Body of pancreas (tissue), 4 donors: ENCODE data around the gene COA8. TPM values are rescaled to one million over a fixed set of nuclear protein-coding genes. Genes with fewer than 3 reads are reported as not detected.

Source experiments
- ATAC-seq: fragments of 150-250 bp; one replicate; pipeline ENCODE4 v1.9.1; 2016
- DNase-seq, 4 donors: peaks; one replicate each; pipeline ENCODE4 v3.0.0-alpha.2; 2019
- H3K27ac ChIP-seq, 4 donors: fragments of 200-600 bp; sonication (generic); 1 replicate in 3 of 4; 2 replicates in 1 of 4; pipeline versions ENCODE4 v1.5.1 to v1.6.1; 2016 to 2019; ENCODE audit warnings: mild to moderate bottlenecking in 1 of 4, mixed read lengths in 1 of 4, moderate library complexity in 1 of 4
- H3K27me3 ChIP-seq, 2 donors: fragments of 200-600 bp; sonication (generic); one replicate each; pipeline ENCODE4 v1.6.0; 2016; ENCODE audit warnings: mild to moderate bottlenecking in 1 of 2
- H3K36me3 ChIP-seq, 2 donors: fragments of 200-600 bp; sonication (generic); replicated peaks in 1 of 2; 2 replicates each; pipeline ENCODE4 v1.5.1; 2016; ENCODE audit warnings: low read depth in 2 of 2; ENCODE audit not compliant: insufficient read depth in 1 of 2
- H3K4me1 ChIP-seq: fragments of 200-600 bp; sonication (generic); one replicate; pipeline ENCODE4 v1.6.0; 2016
- H3K4me3 ChIP-seq, 2 donors: fragments of 200-600 bp; sonication (generic); 1 replicate in 1 of 2; 2 replicates in 1 of 2; pipeline ENCODE4 v1.5.1; 2016 to 2019
- H3K9me3 ChIP-seq, 3 donors: fragments of 200-600 bp; sonication (generic); 1 replicate in 2 of 3; 2 replicates in 1 of 3; pipeline ENCODE4 v1.5.1; 2016
- POLR2A ChIP-seq, 3 donors: fragments of 450-650 bp; IDR thresholded peaks; one replicate each; pipeline ENCODE4 v1.6.1; 2016; ENCODE audit warnings: antibody characterized with exemption in 3 of 3, mild to moderate bottlenecking in 2 of 3
- WGBS, 2 donors: methylation state at CpG; one replicate each; pipeline ENCODE4 v1.1.5; 2017; 5-methylcytosine and 5-hydroxymethylcytosine counted together
- intact Hi-C: fragments of 100-400 bp; cut with DNase I; formaldehyde crosslinking; loops from one replicate; pipeline ENCODE4 v1.15.1; 2023
- total RNA-seq, 2 donors: library from RNA; depleted of rRNA; stranded (reverse); fragments of >200 nt; gene quantifications; one replicate each; pipeline ENCODE4 v1.1.0, GENCODE V29; 2016
- TF ChIP-seq, protein P1 (sequence below), 7 experiments: fragments of 450-650 bp in 4 of 7; fragments of 200-600 bp in 3 of 7; sonication (generic) in 3 of 7; IDR thresholded peaks; one replicate each; pipeline ENCODE4 v1.5.1; 2016 to 2019; ENCODE audit warnings: antibody characterized with exemption in 7 of 7

Gene COA8
- total RNA-seq, 2 donors from 2014 or later, result 15.2 to 32.2 TPM

DNA sequence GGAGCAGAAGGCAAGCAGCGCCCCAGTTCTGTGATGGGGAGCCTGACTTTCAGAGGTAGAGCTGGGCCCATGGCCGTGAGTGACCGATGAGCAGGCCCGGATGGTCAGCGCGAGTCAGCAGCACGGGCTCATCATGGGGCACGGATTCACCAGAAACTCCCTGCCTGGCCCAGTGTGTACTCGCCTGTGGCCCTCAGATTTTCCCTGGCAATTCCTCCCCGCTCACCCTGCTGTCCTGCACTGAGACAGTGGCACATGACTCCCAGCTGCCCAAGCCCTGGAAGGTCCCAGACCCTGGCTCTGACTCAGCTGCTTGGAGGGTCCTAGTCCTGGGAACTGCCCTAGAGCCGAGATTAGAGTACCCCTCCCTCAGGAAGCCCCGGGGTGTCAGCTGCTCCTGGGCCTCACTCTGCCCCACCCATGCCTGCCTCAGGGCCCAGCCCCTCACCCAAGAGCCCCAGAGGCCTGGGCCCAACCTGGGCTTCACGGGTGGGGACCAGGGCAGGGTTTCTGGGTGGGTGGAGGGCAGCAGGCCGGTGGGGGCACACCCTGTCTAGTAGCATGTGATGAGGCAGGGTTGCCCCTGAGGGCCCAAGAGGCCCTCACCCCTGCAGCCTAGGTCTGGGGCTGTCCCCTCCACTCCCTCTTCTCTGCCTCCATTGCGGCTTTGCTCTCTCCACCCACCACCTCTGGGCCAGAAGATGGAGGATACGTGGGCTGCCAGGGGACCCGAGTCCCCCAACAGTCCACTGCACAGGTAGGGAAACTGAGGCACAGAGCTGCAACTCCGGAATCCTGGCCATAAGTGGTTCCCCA is 25.4 kb upstream of the COA8 start:
- no peaks in the 10 kb centered on the region for H3K27me3 ChIP-seq
- intact Hi-C loops, result no loop called here
- no peak for TF ChIP-seq POLR2A (IDR thresholded peaks at IDR 0.05)
- TF ChIP-seq, protein P1, sequence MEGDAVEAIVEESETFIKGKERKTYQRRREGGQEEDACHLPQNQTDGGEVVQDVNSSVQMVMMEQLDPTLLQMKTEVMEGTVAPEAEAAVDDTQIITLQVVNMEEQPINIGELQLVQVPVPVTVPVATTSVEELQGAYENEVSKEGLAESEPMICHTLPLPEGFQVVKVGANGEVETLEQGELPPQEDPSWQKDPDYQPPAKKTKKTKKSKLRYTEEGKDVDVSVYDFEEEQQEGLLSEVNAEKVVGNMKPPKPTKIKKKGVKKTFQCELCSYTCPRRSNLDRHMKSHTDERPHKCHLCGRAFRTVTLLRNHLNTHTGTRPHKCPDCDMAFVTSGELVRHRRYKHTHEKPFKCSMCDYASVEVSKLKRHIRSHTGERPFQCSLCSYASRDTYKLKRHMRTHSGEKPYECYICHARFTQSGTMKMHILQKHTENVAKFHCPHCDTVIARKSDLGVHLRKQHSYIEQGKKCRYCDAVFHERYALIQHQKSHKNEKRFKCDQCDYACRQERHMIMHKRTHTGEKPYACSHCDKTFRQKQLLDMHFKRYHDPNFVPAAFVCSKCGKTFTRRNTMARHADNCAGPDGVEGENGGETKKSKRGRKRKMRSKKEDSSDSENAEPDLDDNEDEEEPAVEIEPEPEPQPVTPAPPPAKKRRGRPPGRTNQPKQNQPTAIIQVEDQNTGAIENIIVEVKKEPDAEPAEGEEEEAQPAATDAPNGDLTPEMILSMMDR (IDR thresholded peaks at IDR 0.05), result no peak
- peaks cover 0 to 3% of the 10 kb centered on the region in 2 donors for H3K36me3 ChIP-seq
- H3K4me1 ChIP-seq, result peaks cover 35% of the 10 kb centered on the region
- ATAC-seq (no peak), DNase-seq (no peak)
- no peaks in the 10 kb centered on the region for H3K9me3 ChIP-seq
- H3K4me3 ChIP-seq, result no peak overlapping the region
- H3K27ac ChIP-seq, result no peak overlapping the region
- 48 to 63% methylated on average over 7 to 18 of the region's 18 CpGs for WGBS, 2 donors

DNA sequence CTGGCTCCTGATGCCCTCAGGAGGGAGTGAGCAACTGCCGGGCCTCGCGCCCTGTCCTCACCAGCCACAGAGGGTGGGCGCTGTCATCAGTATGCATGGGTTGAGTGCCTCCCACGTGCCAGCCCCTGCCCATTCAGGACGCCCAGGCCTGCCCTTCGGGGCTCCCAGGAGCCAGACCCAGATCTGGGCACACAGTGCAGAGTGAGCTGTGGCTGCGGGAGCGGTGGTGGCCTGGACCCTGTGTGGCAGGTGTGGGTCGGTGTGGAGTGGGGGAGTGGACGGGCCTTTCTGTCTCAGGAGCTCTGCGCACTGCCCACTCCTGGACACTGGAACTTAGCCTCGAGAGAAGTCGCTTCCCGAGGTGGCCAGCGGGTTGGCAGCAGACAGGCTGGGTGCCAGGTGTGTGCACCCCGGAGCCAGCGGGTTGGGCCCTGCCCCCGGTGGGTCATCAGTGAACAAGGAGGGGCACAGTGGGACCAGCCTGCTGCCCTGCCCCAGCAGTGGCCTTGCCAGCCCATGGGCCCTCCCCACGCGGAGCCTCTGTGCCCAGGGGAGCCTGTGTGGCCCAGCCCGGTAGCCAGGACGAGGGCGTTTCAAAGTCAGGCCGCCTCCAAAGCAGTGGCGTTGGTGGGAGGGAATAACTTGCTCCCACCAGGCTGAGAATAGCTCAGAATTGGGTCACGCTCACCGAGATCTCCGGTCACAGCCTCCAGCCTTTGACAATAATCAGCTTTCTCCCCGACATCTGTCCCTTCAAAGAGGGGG is 24.3 kb upstream of the COA8 start:
- Histone ChIP-seq H3K4me1 (peaks cover 46% of the 10 kb centered on the region), H3K27me3 (no peaks in the 10 kb centered on the region), H3K9me3 (no peaks in the 10 kb centered on the region), H3K4me3 (no peak overlapping the region), H3K27ac (no peak overlapping the region), H3K36me3 (no peaks in the 10 kb centered on the region)
- intact Hi-C loops, result no loop called here
- ATAC-seq, result peak; percentile 34
- DNase-seq, result peak in 1 of 4 donors; percentile 33
- TF ChIP-seq, protein P1 (IDR thresholded peaks at IDR 0.05), result no peak
- TF ChIP-seq POLR2A (IDR thresholded peaks at IDR 0.05), result peak in 1 of 3 donors; percentile 10
- 10 to 25% methylated on average over 6 to 26 of the region's 30 CpGs for WGBS, 2 donors

DNA sequence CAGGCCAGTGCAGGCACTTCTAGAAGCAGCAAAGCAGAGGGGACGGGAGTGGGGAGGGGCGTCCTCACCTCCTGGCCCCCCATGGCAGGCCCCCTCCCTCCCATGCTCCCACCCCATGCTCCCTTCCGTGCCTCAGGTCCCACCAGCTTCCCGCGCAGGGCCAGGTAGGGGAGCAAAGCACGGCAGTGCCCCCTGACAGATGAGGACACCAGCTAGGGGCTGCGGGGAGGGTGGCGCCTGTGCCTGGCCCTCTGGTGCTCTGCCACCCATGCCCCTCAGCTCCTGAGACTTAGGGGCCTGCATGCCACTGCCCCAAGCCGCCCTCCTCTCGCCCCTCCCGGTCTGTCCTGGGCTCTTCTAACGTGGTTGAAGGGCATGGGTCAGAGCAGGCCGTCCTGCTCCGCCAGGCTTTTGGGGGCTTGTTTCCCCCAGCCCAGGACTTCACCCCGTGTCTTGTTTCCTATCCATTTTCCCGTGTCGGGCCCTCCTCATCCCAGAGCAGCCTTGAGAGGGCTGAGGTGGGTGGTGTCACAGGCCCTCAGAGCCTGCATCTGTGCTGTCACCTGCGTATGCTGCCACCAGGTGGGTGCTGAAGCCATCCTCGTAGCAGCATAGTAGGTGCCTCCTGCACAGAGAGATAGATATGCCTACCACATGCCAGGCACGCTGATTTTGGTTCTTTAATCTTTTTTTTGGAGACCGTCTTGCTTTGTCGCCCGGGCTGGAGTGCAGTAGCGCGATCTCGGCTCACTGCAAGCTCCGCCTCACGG is 23.5 kb upstream of the COA8 start:
- DNase-seq (no peak), ATAC-seq (no peak)
- peaks cover 48% of the 10 kb centered on the region for H3K4me1 ChIP-seq
- intact Hi-C loops, result no loop called here
- H3K36me3 ChIP-seq, result no peaks in the 10 kb centered on the region
- 55 to 77% methylated on average over 11 to 28 of the region's 28 CpGs for WGBS, 2 donors
- no peak overlapping the region for H3K4me3 ChIP-seq
- TF ChIP-seq POLR2A (IDR thresholded peaks at IDR 0.05), result no peak
- TF ChIP-seq, protein P1 (IDR thresholded peaks at IDR 0.05), result no peak
- H3K9me3 ChIP-seq, result no peaks in the 10 kb centered on the region
- no peak overlapping the region for H3K27ac ChIP-seq
- H3K27me3 ChIP-seq, result no peaks in the 10 kb centered on the region

DNA sequence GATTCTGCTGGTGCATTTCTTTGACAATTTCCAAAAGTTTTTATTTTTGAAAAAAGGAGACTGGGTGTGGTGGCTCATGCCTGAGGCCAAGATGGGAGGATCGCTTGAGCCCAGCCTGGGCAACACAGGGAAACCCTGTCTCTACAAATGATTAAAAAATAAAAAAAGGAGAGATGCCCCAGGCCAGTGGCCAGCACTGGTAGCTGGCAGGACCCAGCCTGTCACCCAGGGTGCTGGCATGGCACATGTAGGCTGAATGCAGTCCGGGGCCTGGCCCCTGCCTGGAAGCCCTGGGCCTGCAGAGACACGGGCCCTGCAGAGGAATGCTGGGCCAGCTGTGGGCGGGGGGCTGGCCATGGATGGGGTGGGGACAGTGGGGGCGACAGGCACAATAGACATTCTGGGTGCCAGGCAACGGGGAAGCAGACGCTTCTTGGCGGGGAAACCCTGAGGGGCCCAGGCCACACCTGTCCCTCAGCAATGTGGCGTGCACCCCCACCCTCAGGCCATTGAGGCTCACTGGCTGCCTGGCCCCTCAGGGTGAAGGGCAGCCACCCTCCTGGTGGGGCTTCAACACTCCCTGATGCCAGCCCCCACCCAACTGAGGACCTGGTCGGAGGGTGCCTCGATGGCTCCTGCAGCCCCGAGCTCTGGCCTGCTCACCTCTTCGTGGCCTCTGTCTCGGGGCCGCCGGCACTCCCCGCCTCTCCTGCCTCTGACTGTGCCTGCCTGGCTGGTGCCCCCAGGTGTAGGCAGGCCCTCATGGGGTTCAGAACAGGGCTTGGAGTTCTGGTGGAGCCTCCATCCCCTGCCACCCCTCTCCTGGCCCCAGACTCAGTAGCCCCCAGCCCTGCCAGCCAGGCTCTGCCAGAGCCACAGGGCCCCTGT is 21.7 kb upstream of the COA8 start:
- H3K4me1 ChIP-seq, result peaks cover 48% of the 10 kb centered on the region
- intact Hi-C loops, result no loop called here
- H3K36me3 ChIP-seq, result no peaks in the 10 kb centered on the region
- H3K9me3 ChIP-seq, result no peaks in the 10 kb centered on the region
- WGBS, 2 donors, result 64 to 65% methylated on average over 10 to 17 of the region's 17 CpGs
- ATAC-seq, result no peak
- TF ChIP-seq, protein P1 (IDR thresholded peaks at IDR 0.05), result no peak
- TF ChIP-seq POLR2A (IDR thresholded peaks at IDR 0.05), result no peak
- no peak overlapping the region for H3K4me3 ChIP-seq
- H3K27me3 ChIP-seq, result no peaks in the 10 kb centered on the region
- peak overlapping the region in 2 of 4 donors; percentile 30 to 45 for H3K27ac ChIP-seq
- no peak for DNase-seq
